SU-DHL-6 (cell line): Measurements from ENCODE around the gene SERPINB3.

Experiments
- EZH2phosphoT487 ChIP-seq: fragments of 200-600 bp; sonication (generic), shearing (Covaris generic); conservative IDR thresholded peaks from 2 replicates; pipeline ENCODE4 v1.6.1; 2018; ENCODE audit warnings: mild to moderate bottlenecking, antibody characterized with exemption, low read length, moderate library complexity, mixed read lengths
- TF ChIP-seq, protein P1 (sequence below): fragments of 200-600 bp; sonication (generic); IDR thresholded peaks from one replicate; pipeline ENCODE4 v1.5.1; 2017; ENCODE audit warnings: antibody characterized with exemption, mild to moderate bottlenecking, low read length, moderate library complexity; ENCODE audit not compliant: insufficient read depth, poor library complexity, severe bottlenecking

DNA sequence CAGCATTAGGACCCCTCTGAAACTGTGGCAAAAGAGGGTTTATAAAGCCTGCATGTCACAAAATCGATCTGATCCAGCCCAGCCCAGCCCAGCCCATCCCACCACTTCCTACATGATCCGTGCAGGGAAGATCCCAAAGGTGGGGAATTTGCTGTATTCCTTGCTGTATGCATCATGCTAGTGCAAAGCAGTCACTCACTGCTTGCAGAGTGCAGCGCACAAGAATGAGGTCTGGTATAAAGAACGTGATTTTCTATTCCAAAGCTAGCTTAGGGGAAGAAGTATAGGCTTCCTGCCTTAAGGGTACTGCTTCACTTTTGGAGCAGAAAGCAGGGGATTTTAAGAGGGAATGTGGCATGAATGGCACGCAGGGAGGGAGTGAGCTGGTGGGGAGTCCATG is 22.2 kb upstream of the SERPINB3 start:
- TF ChIP-seq, protein P1, sequence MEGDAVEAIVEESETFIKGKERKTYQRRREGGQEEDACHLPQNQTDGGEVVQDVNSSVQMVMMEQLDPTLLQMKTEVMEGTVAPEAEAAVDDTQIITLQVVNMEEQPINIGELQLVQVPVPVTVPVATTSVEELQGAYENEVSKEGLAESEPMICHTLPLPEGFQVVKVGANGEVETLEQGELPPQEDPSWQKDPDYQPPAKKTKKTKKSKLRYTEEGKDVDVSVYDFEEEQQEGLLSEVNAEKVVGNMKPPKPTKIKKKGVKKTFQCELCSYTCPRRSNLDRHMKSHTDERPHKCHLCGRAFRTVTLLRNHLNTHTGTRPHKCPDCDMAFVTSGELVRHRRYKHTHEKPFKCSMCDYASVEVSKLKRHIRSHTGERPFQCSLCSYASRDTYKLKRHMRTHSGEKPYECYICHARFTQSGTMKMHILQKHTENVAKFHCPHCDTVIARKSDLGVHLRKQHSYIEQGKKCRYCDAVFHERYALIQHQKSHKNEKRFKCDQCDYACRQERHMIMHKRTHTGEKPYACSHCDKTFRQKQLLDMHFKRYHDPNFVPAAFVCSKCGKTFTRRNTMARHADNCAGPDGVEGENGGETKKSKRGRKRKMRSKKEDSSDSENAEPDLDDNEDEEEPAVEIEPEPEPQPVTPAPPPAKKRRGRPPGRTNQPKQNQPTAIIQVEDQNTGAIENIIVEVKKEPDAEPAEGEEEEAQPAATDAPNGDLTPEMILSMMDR: no peak
- TF ChIP-seq EZH2phosphoT487: no peak
